Left cardiac atrium (tissue), 4 donors: ENCODE results near the gene SSBP4. TPM values are rescaled to one million over a fixed set of nuclear protein-coding genes. Genes with fewer than 3 reads are reported as not detected.
"Not testable (repeated sequence)": the region's sequence is repeated elsewhere in the genome, so short reads cannot be mapped to it uniquely, and the experiment has no call there.

Experiments used
- ATAC-seq, 2 donors: fragments of 200-7000 bp; cut with Tn5 transposase; one replicate each; pipeline ENCODE4 v1.9.1; 2020; ENCODE audit warnings: mild to moderate bottlenecking in 2 of 2, moderate library complexity in 2 of 2
- DNase-seq: peaks from one replicate; pipeline ENCODE4 v3.0.0-alpha.2; 2020
- intact Hi-C, 2 donors: fragments of 100-400 bp; cut with DNase I; formaldehyde crosslinking; loops; one replicate each; pipeline versions ENCODE4 v1.14.1 to v1.15.1; 2022 to 2023
- total RNA-seq, 2 donors: library from RNA; stranded (reverse); fragmentation: NEBNext Ultra II Directional; extraction: Animal tissue kit (Norgen Biotek cat#: 25700); gene quantifications; one replicate each; pipeline ENCODE4 v1.2.1, GENCODE V29; 2021
- donor health status: DM: no; HTN: yes; CAD: no.
- donor health status: DM: no; HTN: yes; CAD: no; lungs with severe emphysema.
- donor health status: DM: yes; HTN: yes; CAD: no.
- donor health status: Dilated cardiomyopathy.

Gene SSBP4
- total RNA-seq, 2 donors from 2014 or later: 37.4 to 49.3 TPM

DNA sequence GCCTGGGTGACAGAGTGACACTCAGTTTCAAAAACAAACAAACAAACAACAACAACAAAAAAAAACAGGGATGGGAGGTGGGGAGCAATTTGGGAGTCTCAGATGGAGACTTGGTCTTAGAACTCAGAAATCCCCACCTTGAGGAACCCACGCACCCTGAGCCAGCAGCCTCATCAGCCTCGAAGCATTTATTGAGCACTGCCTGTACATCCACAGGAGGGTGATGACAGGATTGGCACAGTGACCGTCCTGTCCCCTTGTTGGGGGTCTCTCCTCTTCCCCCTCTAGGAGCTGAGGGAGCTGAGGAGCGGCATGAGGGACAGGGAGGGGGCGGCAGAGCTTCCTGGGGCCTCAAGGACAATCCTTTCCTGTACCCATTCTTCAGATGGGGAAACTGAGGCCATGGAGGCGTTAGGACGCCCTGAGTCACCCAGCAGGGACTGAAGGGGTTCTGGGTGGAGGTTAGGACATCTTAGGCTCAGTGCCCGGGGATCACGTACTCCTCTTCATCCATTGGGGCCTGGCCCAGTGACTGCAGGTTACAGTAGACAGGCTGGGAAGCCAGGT is 27.6 kb upstream of the SSBP4 start:
- DNase-seq (no peak), ATAC-seq (no peak)
- intact Hi-C loops: loop anchor here (5.0 to 10.0 kb wide), 2 partner anchors 39 to 117 kb away; partner anchors contain the start of gene IQCN (in 1 of the 2)

DNA sequence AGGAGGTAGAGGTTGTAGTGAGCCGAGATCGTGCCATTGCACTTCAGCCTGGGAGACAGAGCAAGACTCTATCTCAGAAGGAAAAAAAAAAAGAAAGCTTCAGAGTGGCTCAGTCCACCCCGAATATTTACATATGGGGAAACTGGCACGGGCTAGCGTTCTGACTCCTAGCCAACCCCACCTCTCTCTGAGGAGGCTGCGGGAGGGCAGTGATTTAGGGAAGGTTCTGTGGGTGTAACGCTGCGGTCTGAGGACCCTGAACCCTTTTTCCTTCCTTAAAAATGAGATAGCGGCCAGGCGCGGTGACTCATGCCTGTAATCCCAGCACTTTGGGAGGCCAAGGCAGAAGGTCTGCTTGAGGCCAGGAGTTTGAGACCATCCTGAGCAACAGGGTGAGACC is 26.8 kb upstream of the SSBP4 start:
- intact Hi-C loops: loop anchor here (5.0 to 10.0 kb wide), 2 partner anchors 40 to 118 kb away; partner anchors contain the start of gene IQCN (in 1 of the 2)
- ATAC-seq (peak in 1 of 2 donors; percentile 46), DNase-seq (peak; percentile 60)

DNA sequence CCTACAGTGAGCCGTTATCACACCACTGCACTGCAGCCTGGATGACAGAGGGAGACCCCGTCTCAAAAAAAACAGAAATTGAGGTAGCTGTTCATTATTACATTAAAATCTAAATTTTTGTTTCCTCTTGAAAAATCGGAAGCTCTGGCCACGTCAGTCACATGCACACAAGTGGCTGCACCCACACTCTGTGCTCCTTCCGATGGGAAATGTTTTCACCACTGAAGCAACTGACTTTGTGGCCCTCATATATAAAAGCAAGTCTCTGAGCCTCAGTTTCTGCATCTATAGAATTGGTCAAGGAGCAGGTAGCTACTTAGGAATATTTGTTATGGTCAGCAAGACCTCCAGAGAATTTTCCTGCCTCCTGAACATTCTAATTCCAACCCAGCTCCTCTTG is 26.3 kb upstream of the SSBP4 start:
- DNase-seq (no peak), ATAC-seq (no peak)
- intact Hi-C loops: loop anchor here (5.0 to 10.0 kb wide), 2 partner anchors 41 to 118 kb away; partner anchors contain the start of gene IQCN (in 1 of the 2)

DNA sequence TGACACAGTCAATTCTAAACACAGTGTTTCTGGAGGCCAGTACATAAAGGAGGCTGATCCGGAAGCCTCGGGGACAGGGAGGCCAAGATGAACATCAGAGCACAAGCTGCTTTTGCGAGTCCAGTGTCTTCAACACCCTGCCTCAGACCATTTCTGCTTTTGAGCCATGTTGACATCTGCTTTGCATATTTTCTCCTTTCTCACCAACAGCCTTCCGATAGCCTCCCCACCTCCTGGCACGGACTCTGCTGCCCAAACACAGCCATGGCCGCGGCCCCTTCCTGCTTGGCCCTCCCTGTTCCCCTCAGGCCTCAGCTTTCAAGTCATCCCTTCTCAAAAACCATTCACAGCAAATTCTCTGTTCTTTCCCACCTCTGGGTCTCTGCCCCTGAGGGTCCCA is 25.4 kb upstream of the SSBP4 start:
- DNase-seq: peak; percentile 56
- intact Hi-C loops: loop anchor here (5.0 to 10.0 kb wide), 2 partner anchors 42 to 119 kb away; partner anchors contain the start of gene IQCN (in 1 of the 2)
- ATAC-seq: peak; percentile 17 to 18

DNA sequence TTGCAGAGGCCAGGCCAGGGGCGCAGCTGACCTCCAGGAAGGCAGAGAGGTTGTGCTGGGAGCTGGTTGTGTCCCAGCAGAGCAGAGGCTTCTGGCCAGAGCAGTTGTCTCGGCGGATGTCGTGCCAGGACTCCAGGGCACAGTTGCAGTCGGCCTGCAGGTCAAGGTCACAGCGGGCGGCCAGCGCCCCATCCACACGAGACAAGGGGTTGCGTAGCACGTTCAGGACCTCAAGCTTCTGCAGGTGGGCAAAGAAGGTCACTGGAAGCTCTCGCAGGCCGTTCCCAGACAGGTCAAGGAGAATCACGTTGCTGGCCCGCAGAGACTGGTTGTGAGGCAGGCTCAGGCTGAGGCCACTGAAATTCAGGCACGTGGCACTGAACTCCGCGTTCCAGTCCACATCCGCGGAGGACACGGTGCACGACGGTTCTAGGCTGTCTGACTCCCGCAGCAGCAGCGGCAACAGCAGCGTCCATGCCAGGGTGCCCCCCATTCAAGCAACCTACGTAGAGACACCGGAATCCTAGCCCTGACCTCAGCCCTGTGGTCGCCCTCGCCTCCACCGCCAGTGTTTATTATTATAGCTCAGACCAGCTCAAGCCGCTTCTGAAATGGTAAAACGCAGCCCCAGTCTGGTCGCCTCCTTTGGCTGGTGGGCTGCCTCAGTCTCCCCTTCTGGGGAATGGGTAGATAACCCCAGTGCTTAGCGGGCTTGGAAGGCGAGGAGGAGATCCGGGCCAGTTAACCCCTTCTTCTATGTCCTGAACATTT is 22.5 kb upstream of the SSBP4 start:
- no peak for DNase-seq
- no peak for ATAC-seq
- intact Hi-C loops: loop anchor here in 1 of 2 donors (10.0 kb wide), 1 partner anchor 122 kb away; the partner anchor contains the start of gene IQCN

DNA sequence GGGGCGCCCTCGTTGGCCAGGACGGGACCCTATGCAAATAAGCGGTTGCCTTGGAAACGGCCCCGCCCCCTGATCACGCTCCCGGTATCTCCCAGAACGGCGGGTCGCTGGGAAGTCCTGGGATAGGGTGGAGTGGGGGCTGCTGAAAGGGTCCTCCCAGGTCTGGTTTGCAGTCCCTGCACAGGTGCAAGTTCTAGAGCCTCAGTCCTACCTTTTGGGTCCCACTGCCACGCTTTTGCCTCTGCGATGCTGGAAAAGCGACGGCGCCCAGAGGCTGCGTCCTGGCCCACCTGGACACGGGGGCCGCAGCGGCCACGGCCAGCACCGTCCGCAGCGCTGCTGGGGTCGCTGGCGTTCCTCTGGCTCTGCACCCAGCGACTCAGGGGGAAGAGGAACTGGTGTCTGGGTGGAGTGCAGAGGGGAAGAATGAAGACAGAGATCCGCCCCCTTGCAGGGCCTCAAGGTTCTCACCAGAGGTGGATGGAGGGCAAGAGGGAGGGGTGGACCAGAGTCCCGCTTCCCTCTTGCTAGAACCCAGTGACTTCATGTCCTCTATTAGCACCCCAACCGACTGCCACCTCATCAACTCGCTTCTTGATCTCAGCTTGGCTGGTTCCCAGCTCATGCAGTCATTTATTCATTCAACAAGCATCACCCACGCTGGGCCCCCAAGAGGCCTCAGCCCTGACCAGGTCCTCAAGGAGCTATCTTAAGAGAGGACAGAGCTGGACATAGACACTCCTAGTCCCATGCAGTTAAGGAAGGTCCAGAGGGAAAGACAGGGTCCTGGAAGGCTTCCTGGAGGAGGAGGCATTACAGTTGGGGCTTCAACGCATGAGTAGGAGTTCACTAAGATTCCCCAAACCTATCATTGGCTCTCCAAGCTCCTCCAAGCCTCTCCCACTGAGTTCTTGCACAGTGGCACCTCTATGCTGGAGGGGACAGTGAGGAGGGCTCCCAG is 21.7 kb upstream of the SSBP4 start, which contains the start of gene LRRC25:
TSS of gene LRRC25 (minus strand) at position 381 of the 961 bp plus-strand sequence. CDS start 659 bp downstream, outside the sequence.
- DNase-seq: peak; percentile 60
- ATAC-seq: peak; percentile 60 to 73
- intact Hi-C loops: loop anchor here in 1 of 2 donors (10.0 kb wide), 1 partner anchor 123 kb away; the partner anchor contains the start of gene IQCN

DNA sequence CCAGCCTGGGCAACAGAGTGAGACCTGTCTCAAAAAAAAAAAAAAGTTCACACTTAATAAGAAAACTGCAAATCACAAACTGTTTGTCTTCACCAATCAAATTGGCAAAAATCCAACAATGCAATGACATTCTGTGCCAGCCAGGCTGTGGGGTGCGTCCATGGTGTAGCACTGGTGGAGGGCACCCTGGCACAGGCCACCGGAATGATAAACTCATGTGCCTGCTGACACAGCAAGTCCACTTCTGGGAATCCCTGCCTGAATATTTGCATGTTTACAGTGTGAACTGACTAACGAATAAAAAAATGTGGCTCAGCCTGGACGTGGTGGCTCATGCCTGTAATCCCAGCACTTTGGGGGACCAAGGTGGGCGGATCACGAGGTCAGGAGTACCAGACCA is 20.2 kb upstream of the SSBP4 start:
- intact Hi-C loops: loop anchor here in 1 of 2 donors (10.0 kb wide), 1 partner anchor 124 kb away; the partner anchor contains the start of gene IQCN
- DNase-seq: peak; percentile 49
- ATAC-seq: peak; percentile 28

DNA sequence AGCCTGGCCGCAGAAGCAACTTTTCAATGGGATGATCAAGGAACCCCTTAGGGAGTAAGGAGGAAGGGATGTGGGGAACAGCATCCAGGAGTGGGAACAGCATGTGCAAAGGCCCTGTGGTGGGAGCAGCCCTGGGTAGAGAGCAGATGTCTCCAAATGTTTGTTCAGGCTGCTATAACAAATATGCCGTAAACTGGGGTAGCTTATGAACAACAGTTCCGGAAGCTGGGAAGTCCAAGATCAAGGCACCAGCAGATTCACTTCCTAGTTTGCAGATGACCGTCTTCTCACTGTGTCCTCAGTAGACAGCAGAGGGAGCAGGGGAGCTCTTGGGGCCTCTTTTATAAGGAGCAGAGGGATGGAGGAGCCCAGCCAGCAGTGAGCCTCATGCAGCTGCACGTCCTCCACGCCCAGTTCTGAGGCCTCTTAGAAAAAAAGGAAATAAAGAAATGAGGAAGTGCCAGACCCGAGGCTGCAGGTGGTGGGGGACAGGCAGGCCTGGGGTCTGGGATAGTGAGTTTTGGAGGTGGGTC is 17.6 kb upstream of the SSBP4 start:
- peak; percentile 61 for DNase-seq
- intact Hi-C loops: no loop called here
- ATAC-seq: peak; percentile 71 to 82

DNA sequence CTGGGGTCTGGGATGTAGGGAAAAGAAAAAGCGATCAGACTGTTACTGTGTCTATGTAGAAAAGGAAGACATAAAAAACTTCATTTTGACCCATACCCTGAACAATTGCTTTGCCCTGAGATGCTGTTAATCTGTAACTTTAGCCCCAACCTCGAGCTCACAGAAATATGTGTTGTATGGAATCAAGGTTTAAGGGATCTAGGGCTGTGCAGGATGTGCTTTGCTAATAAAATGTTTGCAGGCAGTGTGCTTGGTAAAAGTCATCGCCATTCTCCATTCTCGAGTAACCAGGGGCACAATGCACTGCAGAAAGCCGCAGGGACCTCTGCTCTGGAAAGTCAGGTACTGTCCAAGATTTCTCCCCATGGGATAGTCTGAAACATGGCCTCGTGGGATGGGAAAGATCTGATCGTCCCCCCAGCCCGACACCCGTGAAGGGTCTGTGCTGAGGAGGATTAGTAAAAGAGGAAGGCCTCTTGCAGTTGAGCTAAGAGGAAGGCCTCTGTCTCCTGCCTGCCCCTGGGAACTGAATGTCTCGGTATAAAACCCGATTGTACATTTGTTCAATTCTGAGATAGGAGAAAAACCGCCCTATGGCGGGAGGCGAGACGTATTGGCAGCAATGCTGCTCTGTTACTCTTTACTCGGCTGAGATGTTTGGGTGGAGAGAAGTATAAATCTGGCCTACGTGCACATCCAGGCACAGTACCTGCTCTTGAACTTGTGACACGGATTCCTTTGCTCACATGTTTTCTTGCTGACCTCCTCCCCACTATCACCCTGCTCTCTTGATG is 16.5 kb upstream of the SSBP4 start:
- ATAC-seq, DNase-seq, intact Hi-C loops: not testable (repeated sequence)

DNA sequence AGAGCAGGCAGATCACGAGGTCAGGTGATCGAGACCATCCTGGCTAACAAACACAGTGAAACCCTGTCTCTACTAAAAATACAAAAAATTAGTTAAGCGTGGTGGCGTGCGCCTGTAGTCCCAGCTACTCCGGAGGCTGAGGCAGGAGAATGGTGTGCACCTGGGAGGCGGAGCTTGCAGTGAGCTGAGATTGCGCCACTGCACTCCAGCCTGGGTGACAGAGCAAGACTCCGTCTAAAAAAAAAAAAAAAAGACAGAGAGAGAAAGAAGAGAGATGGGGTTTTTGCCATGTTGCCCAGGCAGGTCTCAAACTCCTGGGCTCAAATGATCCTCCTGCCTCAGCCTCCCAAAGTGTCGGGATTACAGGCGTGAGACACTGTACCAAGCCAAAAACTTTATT is 13.4 kb upstream of the SSBP4 start:
- DNase-seq, intact Hi-C loops, ATAC-seq: not testable (repeated sequence)

DNA sequence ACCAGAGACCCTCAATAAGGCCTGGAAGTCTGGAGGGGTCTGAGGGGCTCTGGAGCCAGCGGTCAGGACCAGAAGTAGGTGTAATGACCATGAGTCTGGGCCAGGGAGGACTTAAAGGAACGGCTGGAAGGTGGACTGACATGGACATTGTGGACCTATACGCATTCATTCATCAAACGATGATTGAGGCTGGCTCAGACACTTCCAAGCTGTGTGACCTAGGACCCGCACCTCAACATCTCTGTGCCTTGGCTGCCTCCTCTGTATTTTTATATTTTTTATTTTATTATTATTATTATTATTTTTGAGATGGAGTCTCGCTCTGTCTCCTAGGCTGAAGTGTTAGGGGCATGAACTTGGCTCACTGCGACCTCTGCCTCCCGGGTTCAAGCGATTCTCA is 12.4 kb upstream of the SSBP4 start:
- ATAC-seq: no peak
- no peak for DNase-seq
- intact Hi-C loops: no loop called here

DNA sequence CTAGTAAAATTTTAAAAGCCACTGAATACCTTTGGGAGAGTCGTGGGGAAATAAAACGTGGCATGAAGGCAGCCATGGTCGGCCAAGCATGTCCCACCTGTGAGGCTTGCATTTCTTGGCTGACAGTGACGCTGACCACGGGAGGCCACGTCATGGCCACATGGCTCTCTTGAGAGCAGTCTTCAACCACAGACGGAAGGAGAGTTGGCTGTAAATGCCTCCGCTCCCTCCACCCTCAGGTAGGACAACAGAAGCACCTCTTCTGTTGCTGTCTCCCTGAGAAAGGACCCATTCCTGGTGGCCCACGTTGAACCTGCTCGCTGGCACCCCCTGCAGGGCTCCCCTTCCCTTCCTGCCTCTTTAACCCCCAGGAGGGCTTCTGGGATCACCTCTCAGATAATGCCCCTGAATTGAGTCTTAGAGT is 11.1 kb upstream of the SSBP4 start:
- intact Hi-C loops: no loop called here
- ATAC-seq (no peak), DNase-seq (no peak)

DNA sequence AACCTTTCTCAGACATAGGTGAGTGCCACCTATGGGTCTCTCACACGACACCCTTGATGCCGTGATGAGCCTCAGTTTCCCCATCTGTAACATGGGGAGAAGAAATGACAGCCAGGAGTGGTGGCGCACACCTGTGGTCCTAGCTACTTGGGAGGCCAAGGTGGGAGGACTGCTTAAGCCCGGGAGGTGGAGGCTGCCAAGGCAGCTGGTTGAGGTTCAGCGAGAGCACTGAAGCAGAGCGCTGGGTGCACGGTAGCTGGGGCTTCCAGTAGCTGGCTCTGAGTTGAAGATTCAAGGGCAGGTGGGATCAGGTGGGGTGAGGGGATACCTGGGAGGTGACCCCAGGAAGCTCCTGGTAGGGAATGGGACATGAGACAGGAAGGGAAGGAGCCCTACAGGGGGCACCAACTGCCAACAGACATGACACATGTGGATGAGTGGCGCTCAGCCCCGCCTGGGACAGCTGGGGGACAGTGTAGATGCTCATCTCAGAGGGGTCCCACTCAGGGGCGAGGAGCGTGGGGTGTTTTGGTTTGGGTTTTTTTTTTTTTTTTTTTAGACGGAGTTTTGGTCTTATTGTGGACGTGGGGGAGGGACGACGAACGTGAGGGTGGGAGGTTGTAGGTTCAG is 6.5 kb upstream of the SSBP4 start:
- intact Hi-C loops: loop anchor here (5.0 to 10.0 kb wide), 2 partner anchors 70 to 208 kb away; partner anchors contain the start of genes PGPEP1 (in 1 of the 2) and RAB3A (in 1 of the 2)
- no peak for ATAC-seq
- no peak for DNase-seq

DNA sequence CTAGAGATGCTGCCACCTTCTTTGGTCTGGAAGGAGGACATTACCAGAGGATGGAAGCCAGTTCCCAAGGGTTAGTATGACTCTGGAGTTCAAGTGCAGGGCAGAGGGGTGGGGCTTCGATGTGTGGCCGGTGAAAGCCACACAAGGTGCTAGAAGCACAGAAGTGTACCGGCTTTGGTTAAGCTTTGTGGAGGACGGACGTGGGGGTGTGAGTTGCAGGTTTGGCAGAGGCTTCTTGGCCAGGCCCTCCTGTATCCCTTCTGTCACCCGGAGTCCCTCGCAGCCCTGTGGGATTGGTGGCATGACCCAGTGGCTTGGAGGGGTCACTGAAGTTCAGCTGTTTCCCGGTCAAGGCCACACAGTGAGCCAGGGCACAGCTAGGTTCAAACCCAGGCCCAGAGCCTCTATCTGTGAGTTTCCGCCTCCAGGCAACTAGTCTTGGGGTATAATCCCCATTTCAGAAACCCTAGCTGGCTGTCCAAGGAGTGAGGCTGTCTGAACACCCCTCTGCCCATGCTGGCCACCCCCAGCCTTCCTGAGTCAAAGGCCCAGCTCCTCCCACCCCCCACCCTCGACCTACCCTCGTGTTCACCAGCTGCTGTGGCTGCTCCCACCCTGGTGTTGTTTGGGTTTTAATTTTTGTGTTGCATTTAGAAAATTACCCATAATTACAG is 4.6 kb upstream of the SSBP4 start:
- DNase-seq (no peak), ATAC-seq (no peak)
- intact Hi-C loops: loop anchor here (5.0 to 10.0 kb wide), 2 partner anchors 72 to 210 kb away; partner anchors contain the start of genes PGPEP1 (in 1 of the 2) and RAB3A (in 1 of the 2)

DNA sequence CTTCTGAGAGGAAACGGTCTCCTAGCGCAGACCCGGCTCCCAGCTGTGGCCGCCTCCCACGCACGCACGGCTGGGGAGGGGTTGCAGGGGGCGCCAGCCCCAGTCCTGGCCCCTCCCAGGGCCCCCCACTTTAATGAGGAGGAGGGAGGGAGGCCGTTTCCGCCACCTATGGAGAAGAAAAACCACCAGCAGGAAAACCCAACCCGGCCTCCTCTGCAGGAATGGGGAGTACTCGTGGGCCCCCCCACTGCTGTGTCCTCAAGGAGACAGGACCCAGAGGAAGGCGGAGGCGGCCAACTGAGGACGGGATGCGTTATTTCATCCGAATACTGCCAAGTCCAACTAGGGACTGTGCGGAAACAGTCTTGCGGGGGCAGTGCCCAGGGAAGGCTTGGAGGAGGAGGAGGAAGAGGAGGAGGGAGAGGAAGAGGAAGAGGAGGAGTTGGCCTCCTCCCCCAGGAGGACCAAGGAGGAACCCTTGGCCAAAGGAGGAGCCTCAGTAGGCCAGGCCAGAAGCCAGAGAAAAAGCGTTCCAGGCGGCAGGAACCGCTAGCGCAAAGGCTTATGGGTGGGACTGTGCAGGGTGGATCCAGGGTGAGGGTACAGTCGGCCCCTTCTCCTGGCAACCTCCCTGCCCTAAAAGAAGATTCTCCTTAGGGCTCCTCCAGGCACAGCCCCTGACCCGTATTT is 3.9 kb upstream of the SSBP4 start:
- ATAC-seq (peak; percentile 19 to 26), DNase-seq (peak; percentile 89)
- intact Hi-C loops: loop anchor here in 1 of 2 donors (10.0 kb wide), 1 partner anchor 211 kb away; the partner anchor contains the start of gene RAB3A

DNA sequence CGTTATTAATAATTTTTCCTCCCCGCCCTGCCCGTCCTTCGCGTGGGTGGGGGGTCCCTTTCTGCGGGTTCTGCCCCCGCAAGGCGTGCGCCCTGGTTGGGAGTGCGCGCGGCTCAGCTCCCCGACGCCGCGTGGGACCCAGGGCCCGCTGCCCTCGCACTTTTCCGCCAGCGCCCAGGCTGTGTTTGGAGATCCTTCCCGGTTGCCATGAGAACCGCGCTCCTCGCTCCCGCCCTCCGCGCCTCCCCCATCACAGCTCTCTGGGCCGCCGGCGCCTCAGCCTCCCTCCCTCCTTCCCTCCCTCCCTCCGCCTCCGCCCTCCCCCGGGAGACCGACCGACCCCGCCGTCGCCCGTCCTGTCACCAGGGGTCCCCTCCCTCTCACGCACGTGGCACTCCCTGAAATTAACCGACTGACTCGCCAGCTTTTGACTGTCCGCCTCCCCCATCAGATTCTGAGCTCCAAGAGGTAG is 2.4 kb upstream of the SSBP4 start:
- intact Hi-C loops: loop anchor here in 1 of 2 donors (10.0 kb wide), 1 partner anchor 212 kb away; the partner anchor contains the start of gene RAB3A
- DNase-seq: peak; percentile 94

More for the DNA sequence above, 2.4 kb upstream of the SSBP4 start:
- ATAC-seq: peak; percentile 61 to 72
